Thoracic aorta (tissue), 2 donors: ENCODE results near the gene ATL1. TPM values are rescaled to one million over a fixed set of nuclear protein-coding genes. Genes with fewer than 3 reads are reported as not detected.
"Not testable (repeated sequence)": the region's sequence is repeated elsewhere in the genome, so short reads cannot be mapped to it uniquely, and the experiment has no call there.

Source experiments
- ATAC-seq: fragments of 150-250 bp; one replicate; pipeline ENCODE4 v1.8.0; 2017; ENCODE audit warnings: low read depth; ENCODE audit not compliant: insufficient number of reproducible peaks, low FRiP score
- DNase-seq: peaks from one replicate; pipeline ENCODE4 v3.0.0-alpha.2; 2020; ENCODE audit warnings: low spot score
- H3K27ac ChIP-seq, 2 donors: fragments of 200-600 bp; sonication (generic); 1 replicate in 1 of 2; 2 replicates in 1 of 2; pipeline ENCODE4 v1.5.1; 2016; ENCODE audit warnings: mild to moderate bottlenecking in 2 of 2, moderate library complexity in 2 of 2
- H3K27me3 ChIP-seq: fragments of 200-600 bp; sonication (generic); replicated peaks from 2 replicates; pipeline ENCODE4 v1.6.0; 2016; ENCODE audit warnings: mild to moderate bottlenecking; ENCODE audit not compliant: insufficient read depth
- H3K36me3 ChIP-seq: fragments of 200-600 bp; sonication (generic); one replicate; pipeline ENCODE4 v1.5.1; 2016
- H3K4me1 ChIP-seq, 2 donors: fragments of 200-600 bp; sonication (generic); 1 replicate in 1 of 2; 2 replicates in 1 of 2; pipeline versions ENCODE4 v1.5.1 to v1.6.0; 2016; ENCODE audit warnings: low read depth in 2 of 2, mild to moderate bottlenecking in 1 of 2; ENCODE audit not compliant: control insufficient read depth in 1 of 2
- H3K4me3 ChIP-seq: fragments of 200-600 bp; sonication (generic); 2 replicates; pipeline ENCODE4 v1.5.1; 2016; ENCODE audit warnings: mild to moderate bottlenecking
- H3K9me3 ChIP-seq: fragments of 200-600 bp; sonication (generic); 2 replicates; pipeline ENCODE4 v1.5.1; 2016
- CTCF ChIP-seq: fragments of 200-600 bp; sonication (generic); IDR thresholded peaks from one replicate; pipeline ENCODE4 v1.5.1; 2019; ENCODE audit warnings: antibody characterized with exemption
- total RNA-seq, 2 donors: library from RNA; depleted of rRNA; stranded (reverse); fragments of >200 nt; gene quantifications; one replicate each; pipeline versions ENCODE4 v1.1.0 to v1.2.3, GENCODE V29; 2016

Gene ATL1
- total RNA-seq, 2 donors from 2014 or later, result 9.5 to 14.3 TPM

DNA sequence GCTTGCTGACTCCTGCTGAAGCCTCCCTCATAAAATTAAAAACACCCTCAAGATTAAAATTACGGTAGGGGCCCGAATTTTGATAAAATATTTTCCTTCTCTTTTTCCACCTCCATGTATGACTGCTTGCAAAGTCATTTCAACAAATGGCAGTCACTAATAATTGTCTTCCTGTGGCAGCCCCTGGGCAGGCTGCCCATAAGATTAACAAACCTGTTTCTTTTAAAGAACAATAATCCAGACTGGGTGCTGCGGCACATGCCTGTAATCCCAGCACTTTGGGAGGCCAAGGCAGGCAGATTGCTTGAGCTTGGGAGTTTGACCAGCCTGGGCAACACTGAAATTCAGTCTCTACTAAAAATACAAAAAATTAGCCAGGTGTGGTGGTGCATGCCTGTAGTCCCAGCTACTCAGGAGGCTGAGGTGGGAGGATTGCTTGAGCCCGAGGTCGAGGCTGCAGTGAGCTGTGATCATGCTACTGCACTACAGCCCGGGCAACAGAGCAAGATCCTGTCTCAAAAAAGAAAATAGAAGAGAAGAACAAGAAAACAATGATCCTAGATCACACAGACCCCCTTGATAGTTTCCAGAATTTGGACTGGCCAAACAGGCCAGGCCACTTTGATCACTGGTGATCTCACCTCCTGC lies 99.5 kb downstream of the ATL1 start:
- H3K4me1 ChIP-seq, result peaks cover 28 to 75% of the 10 kb centered on the region in 2 donors

DNA sequence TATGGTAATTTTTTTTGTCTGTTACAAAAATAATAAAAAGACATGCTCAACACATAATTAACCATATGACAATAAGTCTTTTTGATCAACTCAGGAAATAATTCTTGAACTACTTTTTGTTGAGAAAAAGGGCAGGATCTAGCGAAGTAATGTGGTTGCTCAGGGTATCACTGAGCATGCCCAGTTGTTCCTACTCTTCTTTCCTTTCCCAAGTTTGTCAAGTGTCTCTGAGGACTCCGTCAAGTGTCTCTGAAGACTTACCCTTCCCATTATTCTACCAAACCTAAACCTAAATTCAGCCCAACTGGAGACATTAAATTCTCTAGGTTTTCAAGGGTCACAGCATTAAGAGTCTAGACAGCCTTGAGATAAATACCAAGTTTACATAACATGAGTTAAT lies 104.6 kb downstream of the ATL1 start:
- ATAC-seq, DNase-seq, H3K27me3 ChIP-seq, H3K4me3 ChIP-seq, H3K27ac ChIP-seq, H3K36me3 ChIP-seq, H3K9me3 ChIP-seq: not testable (repeated sequence)
- peaks cover 19 to 43% of the 10 kb centered on the region in 2 donors for H3K4me1 ChIP-seq

More for the DNA sequence above, 99.5 kb downstream of the ATL1 start:
- peaks cover 4% of the 10 kb centered on the region for H3K36me3 ChIP-seq
- no peaks in the 10 kb centered on the region for H3K27me3 ChIP-seq
- ATAC-seq (no peak), DNase-seq (no peak)
- H3K9me3 ChIP-seq, result no peaks in the 10 kb centered on the region
- no peak overlapping the region for H3K4me3 ChIP-seq
- no peak for TF ChIP-seq CTCF
- H3K27ac ChIP-seq, result peak overlapping the region in 1 of 2 donors; percentile 38

DNA sequence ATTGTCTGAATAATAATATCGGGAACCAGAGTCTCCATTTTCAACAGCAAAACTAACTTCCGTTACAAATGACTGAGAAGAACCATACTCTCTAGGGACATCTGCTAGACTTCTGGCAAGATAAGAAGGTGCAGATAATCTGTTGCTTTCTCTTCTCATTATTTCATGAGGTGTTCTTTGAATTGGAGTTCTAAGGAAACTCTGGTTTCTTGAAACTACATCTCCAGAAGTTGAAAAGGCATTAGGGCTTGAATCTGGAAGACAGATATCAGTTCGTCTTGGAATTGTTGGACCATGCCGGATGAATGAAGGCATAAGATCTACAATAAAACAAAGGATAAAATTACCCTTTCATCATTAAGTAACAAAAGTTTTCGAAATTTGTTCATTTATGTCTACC lies 105.4 kb downstream of the ATL1 start:
- H3K4me3 ChIP-seq, result peak overlapping the region; percentile 81
- H3K27me3 ChIP-seq, H3K9me3 ChIP-seq, ATAC-seq, H3K36me3 ChIP-seq, DNase-seq: not testable (repeated sequence)
- peaks cover 19 to 36% of the 10 kb centered on the region in 2 donors for H3K4me1 ChIP-seq
- peak overlapping the region in 1 of 2 donors; percentile 92 for H3K27ac ChIP-seq

DNA sequence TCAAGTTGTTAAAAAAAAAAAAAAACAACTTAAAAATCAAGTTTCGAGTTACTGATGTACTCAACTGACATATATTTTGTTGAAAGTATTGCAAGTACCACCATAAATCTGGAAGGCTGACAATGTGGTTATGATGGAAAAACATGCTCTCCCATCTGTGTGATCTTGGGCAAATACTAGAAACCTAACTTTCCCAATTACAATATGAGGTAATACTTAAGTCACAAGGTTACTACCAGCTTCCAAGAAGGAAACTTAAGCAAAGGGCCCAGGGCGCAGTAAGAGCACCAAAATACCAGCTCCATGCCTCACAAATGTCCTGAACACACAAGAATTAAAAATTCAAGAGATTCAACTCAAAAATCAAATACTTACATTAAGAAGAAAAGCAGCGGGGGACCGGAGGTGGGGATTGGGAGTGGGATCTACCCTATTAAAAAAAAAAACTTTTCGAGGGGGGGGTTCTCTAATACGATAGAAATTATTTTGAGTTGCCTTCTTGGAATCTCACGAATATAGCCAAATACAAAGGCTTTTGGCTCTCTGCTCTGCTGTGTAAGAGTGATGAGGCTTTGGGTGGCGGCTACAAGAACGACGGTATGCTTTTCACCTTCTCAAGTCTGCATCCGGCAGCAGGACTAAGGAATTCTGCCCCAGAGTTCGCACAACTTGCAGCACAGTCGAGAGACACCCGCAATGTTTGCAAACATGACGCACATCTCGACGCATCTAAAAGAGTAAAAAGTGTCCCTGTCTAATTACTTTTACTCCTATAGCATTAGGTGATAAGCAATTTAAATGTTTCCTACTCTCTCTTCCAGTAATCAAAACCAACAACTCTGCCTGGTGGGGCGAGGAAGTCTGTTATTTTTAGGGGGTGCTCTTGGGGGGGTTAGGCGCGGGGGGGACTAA lies 107.1 kb downstream of the ATL1 start:
- peaks cover 19 to 34% of the 10 kb centered on the region in 2 donors for H3K4me1 ChIP-seq
- ATAC-seq (no peak), DNase-seq (no peak)
- H3K36me3 ChIP-seq, result no peaks in the 10 kb centered on the region
- TF ChIP-seq CTCF, result no peak
- no peaks in the 10 kb centered on the region for H3K27me3 ChIP-seq
- no peaks in the 10 kb centered on the region for H3K9me3 ChIP-seq
- H3K27ac ChIP-seq, result peak overlapping the region; percentile 92 to 94
- H3K4me3 ChIP-seq, result peak overlapping the region; percentile 81

DNA sequence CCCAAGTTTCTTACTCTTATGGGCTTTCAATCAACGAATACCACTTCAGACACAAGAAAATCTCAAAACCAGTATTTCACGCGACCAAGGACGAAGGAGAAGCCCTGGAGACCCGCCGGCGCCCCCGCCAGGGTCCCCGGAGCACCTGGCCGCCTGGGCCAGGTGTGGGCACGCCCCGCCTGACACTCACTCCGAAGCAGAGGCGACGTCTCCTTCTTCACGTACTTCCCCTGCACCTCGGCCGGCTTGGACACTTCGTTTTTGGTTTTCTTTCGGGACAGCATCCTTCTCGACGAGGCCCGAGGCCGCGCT lies 107.7 kb downstream of the ATL1 start:
- H3K27me3 ChIP-seq, result no peaks in the 10 kb centered on the region
- no peak for ATAC-seq
- peak overlapping the region; percentile 81 for H3K4me3 ChIP-seq
- peak overlapping the region; percentile 92 to 94 for H3K27ac ChIP-seq
- no peaks in the 10 kb centered on the region for H3K9me3 ChIP-seq
- no peak for DNase-seq
- H3K36me3 ChIP-seq, result no peaks in the 10 kb centered on the region
- peaks cover 19 to 28% of the 10 kb centered on the region in 2 donors for H3K4me1 ChIP-seq
- TF ChIP-seq CTCF, result no peak
